D721Med (cell line): ENCODE data around the gene KRTAP12-2.
"Not testable (repeated sequence)": the region's sequence is repeated elsewhere in the genome, so short reads cannot be mapped to it uniquely, and the experiment has no call there.

ENCODE experiments used
- DNase-seq: peaks from one replicate; pipeline ENCODE4 v3.0.0; 2011; ENCODE audit warnings: low spot score; ENCODE audit not compliant: insufficient read length
- FAIRE-seq: peaks from 2 replicates; lab custom pipeline; 2011; peaks lifted over from hg19 to GRCh38; lab: Jason Lieb, UNC
- CTCF ChIP-seq: IDR thresholded peaks from 2 replicates; pipeline ENCODE4 v1.5.1; 2012; ENCODE audit warnings: mild to moderate bottlenecking, control low read depth; ENCODE audit not compliant: insufficient read depth; ENCODE audit errors: missing control alignments

KRTAP12-2 gene

GRCh38 chr21:44681152-44681551 is 14.4 kb upstream of the KRTAP12-2 start:
- DNase-seq (no peak), FAIRE-seq (no peak)
- TF ChIP-seq CTCF, result no peak

GRCh38 chr21:44677881-44678280 is 11.2 kb upstream of the KRTAP12-2 start:
- TF ChIP-seq CTCF, result no peak
- FAIRE-seq (no peak), DNase-seq (no peak)

GRCh38 chr21:44671911-44672310 is 5.2 kb upstream of the KRTAP12-2 start:
- TF ChIP-seq CTCF, result no peak
- FAIRE-seq (no peak), DNase-seq (no peak)

GRCh38 chr21:44670642-44671432 is 4.1 kb upstream of the KRTAP12-2 start:
- no peak for TF ChIP-seq CTCF
- DNase-seq (no peak), FAIRE-seq (no peak)

GRCh38 chr21:44667612-44668011 is 885 bp upstream of the KRTAP12-2 start:
- no peak for FAIRE-seq
- TF ChIP-seq CTCF, result no peak

GRCh38 chr21:44664691-44665090 is 2.0 kb downstream of the KRTAP12-2 start:
- FAIRE-seq (no peak), DNase-seq (no peak)
- no peak for TF ChIP-seq CTCF

More at GRCh38 chr21:44667612-44668011, 885 bp upstream of the KRTAP12-2 start:
- no peak for DNase-seq

GRCh38 chr21:44661567-44661966 is 5.2 kb downstream of the KRTAP12-2 start:
- FAIRE-seq, DNase-seq: not testable (repeated sequence)
